Fibroblast of lung (primary cell): ENCODE data around the gene CCL19.

Experiments used
- CTCF ChIP-seq, 2 donors: IDR thresholded peaks in 1 of 2; conservative IDR thresholded peaks in 1 of 2; 1 replicate in 1 of 2; 2 replicates in 1 of 2; pipeline ENCODE4 v1.5.1; 2011 to 2012; ENCODE audit warnings: low read length in 2 of 2, control low read depth in 1 of 2, inconsistent platforms in 1 of 2, low read depth in 1 of 2, mild to moderate bottlenecking in 1 of 2
- EZH2 ChIP-seq: IDR thresholded peaks from 2 replicates; pipeline ENCODE4 v1.5.1; 2012; ENCODE audit warnings: low read length, control low read depth, mild to moderate bottlenecking; ENCODE audit errors: missing control alignments

- no peak for TF ChIP-seq CTCF (conservative IDR thresholded peaks at IDR 0.05 in 1 of 2, IDR thresholded peaks at IDR 0.05 in 1 of 2; ENCODE audit: low read depth in 1 of 2, low read length in 2 of 2)
- no peak for TF ChIP-seq EZH2
These were observed 39.8 kb downstream of the CCL19 start for GRCh38 chr9:34651321-34651720.
